Measurements from ENCODE around the gene ARL8A.

DNA sequence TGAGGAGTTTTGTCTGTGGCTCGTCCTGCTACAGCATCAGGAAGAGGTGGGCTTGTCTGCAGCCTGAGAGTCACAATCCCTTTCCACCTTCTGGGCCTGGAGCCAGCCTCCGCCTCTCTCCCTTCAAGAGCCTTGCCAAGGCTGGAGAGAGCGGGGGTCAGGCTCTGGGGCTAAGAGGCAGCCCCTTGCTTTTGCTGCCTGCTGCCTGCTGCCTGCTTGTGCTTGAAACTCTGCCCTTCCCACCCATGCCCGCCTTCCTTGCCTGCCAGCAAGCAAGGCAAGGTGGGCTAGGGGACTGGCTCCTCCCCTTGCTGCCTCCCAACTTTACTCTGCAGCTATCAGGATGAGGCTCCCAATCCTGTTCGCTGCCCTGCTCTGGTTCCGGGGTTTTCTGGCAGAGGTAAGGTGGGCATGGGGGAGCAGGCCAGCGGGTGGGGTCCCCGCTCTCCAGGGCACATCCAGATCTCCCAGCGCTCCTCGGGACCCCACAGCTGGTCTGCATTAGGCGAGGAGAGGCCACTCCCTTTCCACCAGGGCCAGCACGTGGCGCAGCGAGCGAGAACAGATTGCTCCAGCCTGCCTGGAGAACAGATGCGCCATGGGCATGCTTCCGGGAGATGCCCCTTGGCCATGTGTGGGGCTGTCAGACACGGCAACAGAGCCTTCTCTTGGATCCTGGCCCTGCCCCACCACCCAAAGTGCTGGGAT, 23.3 kb upstream of the ARL8A start:
- TF ChIP-seq CTCF (conservative IDR thresholded peaks at IDR 0.05; ENCODE audit: low read length) (no peak), EZH2phosphoT487 (IDR thresholded peaks at IDR 0.05; ENCODE audit: borderline replicate concordance) (no peak)

Data from Loucy (cell line).